ENCODE data around the gene CASK.
"Not testable (repeated sequence)": the region's sequence is repeated elsewhere in the genome, so short reads cannot be mapped to it uniquely, and the experiment has no call there.

Gene CASK

GRCh38 chrX:41607264-41607832 is 316.0 kb downstream of the CASK start:
- no peak for DNase-seq (ENCODE audit: low read depth)
- TF ChIP-seq, protein P1, sequence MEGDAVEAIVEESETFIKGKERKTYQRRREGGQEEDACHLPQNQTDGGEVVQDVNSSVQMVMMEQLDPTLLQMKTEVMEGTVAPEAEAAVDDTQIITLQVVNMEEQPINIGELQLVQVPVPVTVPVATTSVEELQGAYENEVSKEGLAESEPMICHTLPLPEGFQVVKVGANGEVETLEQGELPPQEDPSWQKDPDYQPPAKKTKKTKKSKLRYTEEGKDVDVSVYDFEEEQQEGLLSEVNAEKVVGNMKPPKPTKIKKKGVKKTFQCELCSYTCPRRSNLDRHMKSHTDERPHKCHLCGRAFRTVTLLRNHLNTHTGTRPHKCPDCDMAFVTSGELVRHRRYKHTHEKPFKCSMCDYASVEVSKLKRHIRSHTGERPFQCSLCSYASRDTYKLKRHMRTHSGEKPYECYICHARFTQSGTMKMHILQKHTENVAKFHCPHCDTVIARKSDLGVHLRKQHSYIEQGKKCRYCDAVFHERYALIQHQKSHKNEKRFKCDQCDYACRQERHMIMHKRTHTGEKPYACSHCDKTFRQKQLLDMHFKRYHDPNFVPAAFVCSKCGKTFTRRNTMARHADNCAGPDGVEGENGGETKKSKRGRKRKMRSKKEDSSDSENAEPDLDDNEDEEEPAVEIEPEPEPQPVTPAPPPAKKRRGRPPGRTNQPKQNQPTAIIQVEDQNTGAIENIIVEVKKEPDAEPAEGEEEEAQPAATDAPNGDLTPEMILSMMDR (conservative IDR thresholded peaks at IDR 0.05; ENCODE audit: low read depth, low read length), result no peak
- no peak overlapping the region for H3K4me3 ChIP-seq (ENCODE audit: low read depth, low read length)

- not testable (repeated sequence) for H3K4me3 ChIP-seq (ENCODE audit: low read depth, low read length); DNase-seq (ENCODE audit: low read depth)
Observed at GRCh38 chrX:41606057-41606456, 317.3 kb downstream of the CASK start.

DNA sequence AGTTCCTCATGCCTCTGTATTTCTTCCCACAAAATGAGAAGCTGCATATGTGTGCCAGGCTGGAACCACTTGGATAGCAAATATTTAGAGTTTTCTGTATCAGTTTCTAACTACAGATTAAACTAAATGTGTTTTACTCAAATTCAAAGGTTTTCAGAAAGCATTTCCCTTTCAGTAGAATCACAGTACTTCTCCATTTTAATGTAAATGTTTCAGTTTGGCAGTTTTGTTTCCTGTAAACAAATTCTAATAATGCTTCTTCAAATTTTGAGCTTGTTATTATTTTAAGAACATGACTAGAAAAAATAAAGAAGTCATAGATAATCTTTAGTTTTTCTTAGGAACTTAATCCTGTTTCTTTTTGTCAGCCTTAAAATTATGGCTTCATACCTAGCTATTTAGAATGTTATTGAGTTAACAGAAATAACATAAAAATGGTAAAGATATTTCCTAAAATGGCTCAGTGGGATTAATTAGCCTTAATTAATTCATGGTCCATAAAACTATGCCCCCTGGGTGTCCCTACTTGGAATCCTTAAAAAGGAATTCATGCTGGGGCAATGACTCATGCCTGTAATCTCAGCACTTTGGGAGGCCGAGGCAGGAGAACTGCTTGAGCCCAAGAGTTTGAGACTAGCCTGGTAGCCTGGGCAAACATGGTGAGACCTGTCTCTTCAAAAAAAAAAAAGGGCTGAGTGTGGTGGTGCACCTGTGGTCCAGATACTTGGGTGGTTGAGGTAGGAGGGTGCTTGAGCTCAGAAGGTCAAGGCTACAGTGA is 318.4 kb downstream of the CASK start:
- TF ChIP-seq, protein P1 (conservative IDR thresholded peaks at IDR 0.05; ENCODE audit: low read depth, low read length), result no peak
- no peak for DNase-seq (ENCODE audit: low read depth)
- H3K4me3 ChIP-seq (ENCODE audit: low read depth, low read length), result no peak overlapping the region

DNA sequence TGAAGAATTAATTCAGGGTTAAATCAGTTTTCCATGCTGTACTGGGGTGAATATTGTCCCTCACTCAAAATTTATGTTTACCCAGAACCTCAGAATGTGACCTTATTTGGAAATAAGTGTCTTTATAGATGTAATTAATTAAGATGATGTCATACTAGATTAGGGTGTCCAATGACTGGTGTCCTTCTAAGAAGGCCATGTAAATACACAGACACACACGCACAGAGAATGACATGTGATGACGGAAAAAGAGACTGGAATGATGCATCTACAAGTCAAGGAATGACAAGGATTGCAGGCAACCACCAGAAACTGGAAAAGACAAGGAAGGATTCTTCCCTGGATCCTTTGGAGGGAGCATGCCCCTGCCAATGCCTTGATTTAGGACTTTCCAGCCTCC is 319.2 kb downstream of the CASK start:
- TF ChIP-seq, protein P1 (conservative IDR thresholded peaks at IDR 0.05; ENCODE audit: low read depth, low read length), result no peak
- no peak overlapping the region for H3K4me3 ChIP-seq (ENCODE audit: low read depth, low read length)
- DNase-seq (ENCODE audit: low read depth), result no peak

DNA sequence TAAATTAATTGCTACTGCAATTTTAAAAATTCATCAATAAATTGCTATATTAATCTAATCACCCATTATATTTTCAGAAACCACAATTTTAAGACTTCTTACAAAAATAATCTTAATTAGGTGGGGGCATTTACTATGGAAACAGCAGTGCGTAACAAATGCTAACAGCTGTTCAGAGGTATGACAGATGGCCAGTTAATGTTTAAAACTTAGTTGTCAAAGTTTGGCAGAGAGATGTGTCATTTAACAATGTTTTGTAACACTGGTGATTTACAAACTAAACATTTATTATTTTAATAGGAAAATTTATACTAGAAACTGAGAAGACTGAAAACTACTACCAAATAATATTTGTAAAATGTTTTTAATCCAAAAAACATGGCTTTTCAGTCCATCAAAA is 319.8 kb downstream of the CASK start:
- H3K4me3 ChIP-seq (ENCODE audit: low read depth, low read length), result no peak overlapping the region
- TF ChIP-seq, protein P1 (conservative IDR thresholded peaks at IDR 0.05; ENCODE audit: low read depth, low read length), result no peak
- no peak for DNase-seq (ENCODE audit: low read depth)

DNA sequence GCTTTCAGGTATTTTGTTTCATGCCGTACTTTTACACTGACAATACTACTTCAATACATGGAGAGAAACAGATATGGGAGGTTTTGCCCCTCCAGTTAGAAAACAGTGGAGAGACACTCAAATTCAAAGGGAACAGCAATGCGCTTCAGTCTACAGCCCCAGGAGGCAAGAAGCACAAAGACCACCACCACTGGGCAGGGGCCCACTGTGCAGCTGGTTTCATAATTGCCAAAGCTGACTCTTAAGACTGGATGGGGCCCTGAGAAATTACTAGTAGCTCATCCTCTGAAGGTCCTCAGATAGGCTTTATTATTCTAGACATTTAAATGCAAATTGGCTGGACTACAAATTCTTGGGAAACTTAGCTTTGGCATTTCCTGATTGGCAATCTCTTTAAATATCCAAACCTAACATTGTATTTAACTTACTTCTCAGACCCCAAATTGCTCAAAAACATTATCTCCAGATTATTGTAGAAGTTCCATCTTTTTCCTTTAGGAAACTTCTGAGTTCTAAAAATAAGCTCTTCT is 320.5 kb downstream of the CASK start:
- DNase-seq (ENCODE audit: low read depth), result peak; percentile 23
- TF ChIP-seq, protein P1 (conservative IDR thresholded peaks at IDR 0.05; ENCODE audit: low read depth, low read length), result no peak
- H3K4me3 ChIP-seq (ENCODE audit: low read depth, low read length), result no peak overlapping the region

GRCh38 chrX:41600291-41600690 is 323.1 kb downstream of the CASK start:
- peak; percentile 81 for DNase-seq (ENCODE audit: low read depth)
- H3K4me3 ChIP-seq (ENCODE audit: low read depth, low read length), result no peak overlapping the region
- TF ChIP-seq, protein P1 (conservative IDR thresholded peaks at IDR 0.05; ENCODE audit: low read depth, low read length), result no peak
